K562 (cell line): ENCODE data around the gene WTIP. TPM values are rescaled to one million over a fixed set of nuclear protein-coding genes. Genes with fewer than 3 reads are reported as not detected.

Experiments
- ARID1B ChIP-seq: fragments of 450-650 bp; IDR thresholded peaks from 2 replicates; pipeline ENCODE4 v1.6.1; 2016; ENCODE audit warnings: antibody characterized with exemption, mild to moderate bottlenecking, inconsistent platforms
- CBX5 ChIP-seq: IDR thresholded peaks from 2 replicates; pipeline ENCODE4 v1.6.1; 2014; ENCODE audit warnings: low read depth, borderline replicate concordance
- CEBPG ChIP-seq, 3 experiments: fragments of 200-800 bp in 1 of 3; sonication (Bioruptor generic) in 1 of 3; sonication (generic) in 1 of 3; formaldehyde crosslinking in 1 of 3; IDR thresholded peaks in 2 of 3; conservative IDR thresholded peaks in 1 of 3; 2 replicates each; pipeline versions ENCODE4 v1.6.1 to v1.8.0; 2016 to 2022; ENCODE audit warnings: missing compliant biosample characterization in 2 of 3, missing genetic modification characterization in 2 of 3, mild to moderate bottlenecking in 1 of 3, missing genetic modification reagents in 1 of 3
- COPS2 ChIP-seq: fragments of 450-650 bp; conservative IDR thresholded peaks from 2 replicates; pipeline ENCODE4 v1.6.1; 2016; ENCODE audit warnings: mild to moderate bottlenecking, moderate library complexity
- ELF2 ChIP-seq: fragments of 250-450 bp; sonication (Bioruptor Pico); IDR thresholded peaks from 2 replicates; pipeline ENCODE4 v1.5.0; 2021; ENCODE audit warnings: mild to moderate bottlenecking
- MEF2A ChIP-seq: IDR thresholded peaks from 2 replicates; pipeline ENCODE4 v1.6.1; 2011; ENCODE audit warnings: low read depth, mild to moderate bottlenecking, low read length, moderate library complexity; ENCODE audit not compliant: control insufficient read depth
- NFRKB ChIP-seq: fragments of 450-650 bp; IDR thresholded peaks from 2 replicates; pipeline ENCODE4 v1.6.1; 2016; ENCODE audit warnings: low read depth
- SMARCA4 ChIP-seq: fragments of 450-650 bp; IDR thresholded peaks from 2 replicates; pipeline ENCODE4 v1.6.1; 2016
- SRSF9 ChIP-seq: fragments of 200-400 bp; formaldehyde crosslinking; IDR thresholded peaks from 2 replicates; pipeline ENCODE4 v1.6.1; 2017; ENCODE audit warnings: low read depth, low read length, borderline replicate concordance
- STAG1 ChIP-seq: sonication (generic); formaldehyde crosslinking; IDR thresholded peaks from 2 replicates; pipeline ENCODE4 v1.5.0; 2020; ENCODE audit warnings: missing genetic modification reagents, borderline replicate concordance
- SUPT5H ChIP-seq: fragments of 450-650 bp; IDR thresholded peaks from 2 replicates; pipeline ENCODE4 v1.6.1; 2016
- ZNF146 ChIP-seq: IDR thresholded peaks from one replicate; pipeline ENCODE4 v1.6.1; 2018; ENCODE audit warnings: missing compliant biosample characterization; ENCODE audit not compliant: unreplicated experiment
- ZNF551 ChIP-seq: fragments of 250-450 bp; sonication (Bioruptor Pico); IDR thresholded peaks from 2 replicates; pipeline ENCODE4 v1.5.0; 2021; ENCODE audit warnings: mild to moderate bottlenecking, moderate library complexity
- polyA plus RNA-seq, 8 experiments: library from polyadenylated mRNA; depleted of rRNA in 4 of 8; stranded (reverse) in 5 of 8; unstranded in 3 of 8; fragments of >200 nt; fragmentation: Nextera tagmentation in 2 of 8; fragmentation: Illumina TruSeq in 1 of 8; extraction: Ambion mirVana in 2 of 8; extraction: Trizol in 1 of 8; gene quantifications; 2 replicates each; pipeline versions ENCODE4 v1.2.1 to v1.2.3, GENCODE V29; 2011 to 2014; ENCODE audit warnings: inconsistent platforms in 1 of 8, missing spikeins in 1 of 8
- total RNA-seq, 7 experiments: library from RNA; depleted of rRNA in 6 of 7; stranded (reverse); fragments of >200 nt in 6 of 7; fragmentation: Illumina TruSeq in 2 of 7; extraction: Trizol in 2 of 7; gene quantifications; 2 replicates each; pipeline versions ENCODE4 v1.2.1 to v1.2.3, GENCODE V29; 2011 to 2021; ENCODE audit warnings: low replicate concordance in 1 of 7
- TF ChIP-seq, protein P1 (sequence below): fragments of 250-450 bp; sonication (Bioruptor Pico); IDR thresholded peaks from 2 replicates; pipeline ENCODE4 v1.8.0; 2022; ENCODE audit warnings: inconsistent platforms, mild to moderate bottlenecking, moderate library complexity, borderline replicate concordance
- TF ChIP-seq, protein P2 (sequence below): fragments of 250-450 bp; sonication (Bioruptor Pico); IDR thresholded peaks from 2 replicates; pipeline ENCODE4 v1.5.0; 2020; ENCODE audit warnings: mild to moderate bottlenecking, borderline replicate concordance
- TF ChIP-seq, protein P3 (sequence below): fragments of 200-800 bp; sonication (Bioruptor generic); IDR thresholded peaks from 2 replicates; pipeline ENCODE4 v1.6.1; 2017; ENCODE audit warnings: missing genetic modification characterization, missing compliant biosample characterization
- TF ChIP-seq, protein P4 (sequence below): fragments of 450-650 bp; IDR thresholded peaks from 2 replicates; pipeline ENCODE4 v1.6.1; 2016

The WTIP gene
- total and polyA plus RNA-seq, 9 of the 15 experiments (the other 6 are each of a cell fraction or from before 2014, with no cell fraction given), result under 0.01 to 0.54 (median 0.27) TPM; not detected in 1

DNA sequence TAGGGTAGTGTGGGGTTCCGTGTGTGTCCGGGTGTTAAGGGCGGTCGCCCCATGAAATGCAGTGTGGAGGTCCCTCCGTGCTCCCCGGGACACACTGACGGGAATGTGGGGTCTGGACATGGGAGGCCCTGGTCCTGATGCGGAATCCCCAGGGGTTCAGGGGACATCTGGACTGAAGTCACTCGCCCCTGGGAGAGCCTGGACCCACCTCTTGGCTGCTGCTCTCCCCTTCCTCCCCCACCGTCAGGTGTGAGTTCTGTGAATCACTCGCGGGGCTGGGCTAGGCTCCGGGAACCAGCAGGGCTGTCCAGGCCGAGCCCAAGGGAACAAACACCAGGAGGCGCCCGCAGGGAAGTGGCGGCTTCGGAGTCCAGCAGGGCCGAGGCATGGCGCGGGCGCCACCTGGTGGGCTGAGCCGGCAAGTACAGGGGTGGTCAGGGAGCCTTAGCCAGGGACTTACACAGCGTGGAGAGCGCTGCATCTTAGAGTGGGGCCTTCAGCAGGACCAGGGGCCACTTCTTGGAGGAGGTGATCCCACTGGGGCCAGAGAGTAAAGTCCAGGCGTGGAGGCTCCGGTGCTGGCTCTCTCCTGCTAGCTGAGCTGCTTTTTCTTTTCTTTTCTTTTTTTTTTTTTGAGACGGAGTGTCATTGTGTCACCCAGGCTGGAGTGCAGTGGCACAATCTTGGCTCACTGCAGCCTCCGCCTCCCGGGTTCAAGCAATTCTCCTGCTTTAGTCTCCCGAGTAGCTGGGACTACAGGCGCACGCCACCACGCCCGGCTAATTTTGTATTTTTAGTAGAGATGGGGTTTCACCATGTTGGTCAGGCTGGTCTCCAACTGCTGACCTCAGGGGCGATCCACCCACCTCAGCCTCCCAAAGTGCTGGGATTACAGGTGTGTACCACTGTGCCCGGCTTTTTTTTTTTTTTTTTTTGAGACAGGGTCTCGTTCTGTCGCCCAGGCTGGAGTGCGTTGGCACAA lies 20.1 kb downstream of the WTIP start (continued):
- TF ChIP-seq SUPT5H (no peak), COPS2 (no peak), MEF2A (no peak), SMARCA4 (no peak), ZNF146 (CRISPR knock-in tag) (no peak), NFRKB (no peak), CEBPG (CRISPR knock-in tag; IDR thresholded peaks at IDR 0.05) (no peak), CEBPG (tag; conservative IDR thresholded peaks at IDR 0.05 in 1 of 2, IDR thresholded peaks at IDR 0.05 in 1 of 2) (no peak), CBX5 (no peak), ZNF551 (no peak), ELF2 (CRISPR knock-in tag) (no peak), ARID1B (0 out of 2 replicates have a peak, but pooled peaks have one; percentile 43), STAG1 (peak; percentile 90; the same call in 1 of the 2 replicates), SRSF9 (no peak)
- TF ChIP-seq, protein P1, sequence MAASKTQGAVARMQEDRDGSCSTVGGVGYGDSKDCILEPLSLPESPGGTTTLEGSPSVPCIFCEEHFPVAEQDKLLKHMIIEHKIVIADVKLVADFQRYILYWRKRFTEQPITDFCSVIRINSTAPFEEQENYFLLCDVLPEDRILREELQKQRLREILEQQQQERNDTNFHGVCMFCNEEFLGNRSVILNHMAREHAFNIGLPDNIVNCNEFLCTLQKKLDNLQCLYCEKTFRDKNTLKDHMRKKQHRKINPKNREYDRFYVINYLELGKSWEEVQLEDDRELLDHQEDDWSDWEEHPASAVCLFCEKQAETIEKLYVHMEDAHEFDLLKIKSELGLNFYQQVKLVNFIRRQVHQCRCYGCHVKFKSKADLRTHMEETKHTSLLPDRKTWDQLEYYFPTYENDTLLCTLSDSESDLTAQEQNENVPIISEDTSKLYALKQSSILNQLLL (CRISPR knock-in tag), result no peak
- TF ChIP-seq, protein P2, sequence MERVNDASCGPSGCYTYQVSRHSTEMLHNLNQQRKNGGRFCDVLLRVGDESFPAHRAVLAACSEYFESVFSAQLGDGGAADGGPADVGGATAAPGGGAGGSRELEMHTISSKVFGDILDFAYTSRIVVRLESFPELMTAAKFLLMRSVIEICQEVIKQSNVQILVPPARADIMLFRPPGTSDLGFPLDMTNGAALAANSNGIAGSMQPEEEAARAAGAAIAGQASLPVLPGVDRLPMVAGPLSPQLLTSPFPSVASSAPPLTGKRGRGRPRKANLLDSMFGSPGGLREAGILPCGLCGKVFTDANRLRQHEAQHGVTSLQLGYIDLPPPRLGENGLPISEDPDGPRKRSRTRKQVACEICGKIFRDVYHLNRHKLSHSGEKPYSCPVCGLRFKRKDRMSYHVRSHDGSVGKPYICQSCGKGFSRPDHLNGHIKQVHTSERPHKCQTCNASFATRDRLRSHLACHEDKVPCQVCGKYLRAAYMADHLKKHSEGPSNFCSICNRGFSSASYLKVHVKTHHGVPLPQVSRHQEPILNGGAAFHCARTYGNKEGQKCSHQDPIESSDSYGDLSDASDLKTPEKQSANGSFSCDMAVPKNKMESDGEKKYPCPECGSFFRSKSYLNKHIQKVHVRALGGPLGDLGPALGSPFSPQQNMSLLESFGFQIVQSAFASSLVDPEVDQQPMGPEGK, result no peak
- TF ChIP-seq, protein P3, sequence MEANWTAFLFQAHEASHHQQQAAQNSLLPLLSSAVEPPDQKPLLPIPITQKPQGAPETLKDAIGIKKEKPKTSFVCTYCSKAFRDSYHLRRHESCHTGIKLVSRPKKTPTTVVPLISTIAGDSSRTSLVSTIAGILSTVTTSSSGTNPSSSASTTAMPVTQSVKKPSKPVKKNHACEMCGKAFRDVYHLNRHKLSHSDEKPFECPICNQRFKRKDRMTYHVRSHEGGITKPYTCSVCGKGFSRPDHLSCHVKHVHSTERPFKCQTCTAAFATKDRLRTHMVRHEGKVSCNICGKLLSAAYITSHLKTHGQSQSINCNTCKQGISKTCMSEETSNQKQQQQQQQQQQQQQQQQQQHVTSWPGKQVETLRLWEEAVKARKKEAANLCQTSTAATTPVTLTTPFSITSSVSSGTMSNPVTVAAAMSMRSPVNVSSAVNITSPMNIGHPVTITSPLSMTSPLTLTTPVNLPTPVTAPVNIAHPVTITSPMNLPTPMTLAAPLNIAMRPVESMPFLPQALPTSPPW (CRISPR knock-in tag), result no peak
- TF ChIP-seq, protein P4, sequence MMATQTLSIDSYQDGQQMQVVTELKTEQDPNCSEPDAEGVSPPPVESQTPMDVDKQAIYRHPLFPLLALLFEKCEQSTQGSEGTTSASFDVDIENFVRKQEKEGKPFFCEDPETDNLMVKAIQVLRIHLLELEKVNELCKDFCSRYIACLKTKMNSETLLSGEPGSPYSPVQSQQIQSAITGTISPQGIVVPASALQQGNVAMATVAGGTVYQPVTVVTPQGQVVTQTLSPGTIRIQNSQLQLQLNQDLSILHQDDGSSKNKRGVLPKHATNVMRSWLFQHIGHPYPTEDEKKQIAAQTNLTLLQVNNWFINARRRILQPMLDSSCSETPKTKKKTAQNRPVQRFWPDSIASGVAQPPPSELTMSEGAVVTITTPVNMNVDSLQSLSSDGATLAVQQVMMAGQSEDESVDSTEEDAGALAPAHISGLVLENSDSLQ, result no peak
